ENCODE data around the gene KRT86. TPM values are rescaled to one million over a fixed set of nuclear protein-coding genes. Genes with fewer than 3 reads are reported as not detected.

Gene KRT86
- total RNA-seq, 1 experiment from 2014 or later, result 2.7 TPM

- Histone ChIP-seq H3K79me2 (ENCODE audit: low read depth) (no peaks in the 10 kb centered on the region), H3K36me3 (ENCODE audit: low read depth) (no peaks in the 10 kb centered on the region), H4K20me1 (ENCODE audit: insufficient read depth) (no peaks in the 10 kb centered on the region), H3K27ac (peak overlapping the region; percentile 41), H2AFZ (no peak overlapping the region), H3K27me3 (ENCODE audit: insufficient read depth, low read depth) (no peaks in the 10 kb centered on the region), H3K9me3 (ENCODE audit: insufficient read depth, low read depth) (no peaks in the 10 kb centered on the region), H3F3A (ENCODE audit: insufficient read depth, low read depth) (peaks cover 22% of the 10 kb centered on the region), H3K4me3 (no peak overlapping the region), H3K9me2 (ENCODE audit: insufficient read depth) (no peaks in the 10 kb centered on the region), H3K4me2 (no peak overlapping the region), H3K4me1 (replicated peaks; ENCODE audit: insufficient read depth) (peaks cover 23% of the 10 kb centered on the region)
- TF ChIP-seq CTCF (conservative IDR thresholded peaks at IDR 0.05), result no peak
- no peak for TF ChIP-seq EZH2 (IDR thresholded peaks at IDR 0.05; ENCODE audit: low read depth)
- peak in 1 of 2 experiments; percentile 48 for DNase-seq
- BruUV-seq (replicated peaks), result no TSS peak
- intact Hi-C loops (cut with micrococcal nuclease; ENCODE audit: unreplicated experiment), result no loop called here
- ChIA-PET POLR2A (ENCODE audit: unreplicated experiment) (interaction anchor here (0.6 kb wide), 1 partner anchor 145 kb away, joined by 8 read pairs; no protein-coding TSS in a partner anchor), CTCF (no interaction called here)
These were observed 62.6 kb downstream of the KRT86 start for GRCh38 chr12:52337054-52337453.

- ChIA-PET CTCF (no interaction called here), POLR2A (ENCODE audit: unreplicated experiment) (interaction anchor here (0.5 kb wide), 1 partner anchor 34 kb away, joined by 3 read pairs; no protein-coding TSS in a partner anchor)
- Histone ChIP-seq H3K4me2 (no peak overlapping the region), H3F3A (ENCODE audit: insufficient read depth, low read depth) (peaks cover 22% of the 10 kb centered on the region), H3K9me3 (ENCODE audit: insufficient read depth, low read depth) (no peaks in the 10 kb centered on the region; the same call in 1 of the 2 replicates), H3K79me2 (ENCODE audit: low read depth) (no peaks in the 10 kb centered on the region), H3K27ac (no peak overlapping the region), H2AFZ (no peak overlapping the region), H3K27me3 (ENCODE audit: insufficient read depth, low read depth) (no peaks in the 10 kb centered on the region), H3K4me1 (replicated peaks; ENCODE audit: insufficient read depth) (peaks cover 16% of the 10 kb centered on the region), H3K9me2 (ENCODE audit: insufficient read depth) (no peaks in the 10 kb centered on the region), H3K4me3 (no peak overlapping the region), H4K20me1 (ENCODE audit: insufficient read depth) (no peaks in the 10 kb centered on the region), H3K36me3 (ENCODE audit: low read depth) (no peaks in the 10 kb centered on the region)
- no TSS peak for BruUV-seq (replicated peaks)
- DNase-seq, result no peak
- intact Hi-C loops (cut with micrococcal nuclease; ENCODE audit: unreplicated experiment), result no loop called here
- TF ChIP-seq EZH2 (IDR thresholded peaks at IDR 0.05; ENCODE audit: low read depth), result no peak
- TF ChIP-seq CTCF (conservative IDR thresholded peaks at IDR 0.05), result no peak
These were observed 64.0 kb downstream of the KRT86 start for GRCh38 chr12:52338241-52338960.

- DNase-seq, result no peak
- Histone ChIP-seq H3F3A (ENCODE audit: insufficient read depth, low read depth) (peaks cover 27% of the 10 kb centered on the region), H3K27me3 (ENCODE audit: insufficient read depth, low read depth) (no peaks in the 10 kb centered on the region), H3K4me2 (no peak overlapping the region), H3K36me3 (ENCODE audit: low read depth) (no peaks in the 10 kb centered on the region), H3K27ac (no peak overlapping the region), H3K79me2 (ENCODE audit: low read depth) (no peaks in the 10 kb centered on the region), H3K9me3 (ENCODE audit: insufficient read depth, low read depth) (no peaks in the 10 kb centered on the region; the same call in 1 of the 2 replicates), H4K20me1 (ENCODE audit: insufficient read depth) (no peaks in the 10 kb centered on the region), H3K4me1 (replicated peaks; ENCODE audit: insufficient read depth) (peaks cover 29% of the 10 kb centered on the region), H3K9me2 (ENCODE audit: insufficient read depth) (no peaks in the 10 kb centered on the region), H3K4me3 (no peak overlapping the region), H2AFZ (no peak overlapping the region)
- no TSS peak for BruUV-seq (replicated peaks)
- intact Hi-C loops (cut with micrococcal nuclease; ENCODE audit: unreplicated experiment), result no loop called here
- no peak for TF ChIP-seq EZH2 (IDR thresholded peaks at IDR 0.05; ENCODE audit: low read depth)
- TF ChIP-seq CTCF (conservative IDR thresholded peaks at IDR 0.05), result no peak
- ChIA-PET CTCF (no interaction called here), POLR2A (ENCODE audit: unreplicated experiment) (no interaction called here)
These were observed 66.7 kb downstream of the KRT86 start for GRCh38 chr12:52341066-52341580.

All from PC-9 (cell line).